Testis (tissue), 2 donors: ENCODE results near the gene KIAA0232.

Experiments
- POLR2A ChIP-seq: fragments of 450-650 bp; IDR thresholded peaks from one replicate; pipeline ENCODE4 v1.6.1; 2017; ENCODE audit warnings: antibody characterized with exemption, mild to moderate bottlenecking, moderate library complexity
- TF ChIP-seq, protein P1 (sequence below), 3 experiments: fragments of 450-650 bp in 2 of 3; fragments of 200-600 bp in 1 of 3; sonication (generic) in 1 of 3; IDR thresholded peaks; one replicate each; pipeline ENCODE4 v1.5.1; 2016 to 2019; ENCODE audit warnings: antibody characterized with exemption in 3 of 3, mild to moderate bottlenecking in 2 of 3, moderate library complexity in 1 of 3

DNA sequence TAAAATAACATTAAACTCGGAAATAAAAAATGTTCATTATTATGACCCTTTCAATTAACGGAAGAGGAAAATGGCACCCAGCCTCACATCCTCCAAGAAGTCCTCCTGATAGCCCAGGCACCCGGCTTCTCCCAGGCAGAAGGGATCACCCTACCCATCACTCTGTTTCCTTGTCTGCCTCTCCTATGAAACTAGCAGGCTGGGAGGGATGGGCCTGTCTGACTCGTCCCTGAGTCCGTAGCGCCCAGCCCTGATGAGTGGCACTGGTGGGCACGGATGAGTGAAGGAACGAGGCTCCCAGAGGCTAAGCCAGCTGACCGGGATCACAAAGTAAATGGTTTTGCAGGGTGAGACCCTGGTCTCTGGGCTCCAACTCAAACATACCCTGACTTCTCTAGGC lies 28.6 kb upstream of the KIAA0232 start:
- TF ChIP-seq, protein P1, sequence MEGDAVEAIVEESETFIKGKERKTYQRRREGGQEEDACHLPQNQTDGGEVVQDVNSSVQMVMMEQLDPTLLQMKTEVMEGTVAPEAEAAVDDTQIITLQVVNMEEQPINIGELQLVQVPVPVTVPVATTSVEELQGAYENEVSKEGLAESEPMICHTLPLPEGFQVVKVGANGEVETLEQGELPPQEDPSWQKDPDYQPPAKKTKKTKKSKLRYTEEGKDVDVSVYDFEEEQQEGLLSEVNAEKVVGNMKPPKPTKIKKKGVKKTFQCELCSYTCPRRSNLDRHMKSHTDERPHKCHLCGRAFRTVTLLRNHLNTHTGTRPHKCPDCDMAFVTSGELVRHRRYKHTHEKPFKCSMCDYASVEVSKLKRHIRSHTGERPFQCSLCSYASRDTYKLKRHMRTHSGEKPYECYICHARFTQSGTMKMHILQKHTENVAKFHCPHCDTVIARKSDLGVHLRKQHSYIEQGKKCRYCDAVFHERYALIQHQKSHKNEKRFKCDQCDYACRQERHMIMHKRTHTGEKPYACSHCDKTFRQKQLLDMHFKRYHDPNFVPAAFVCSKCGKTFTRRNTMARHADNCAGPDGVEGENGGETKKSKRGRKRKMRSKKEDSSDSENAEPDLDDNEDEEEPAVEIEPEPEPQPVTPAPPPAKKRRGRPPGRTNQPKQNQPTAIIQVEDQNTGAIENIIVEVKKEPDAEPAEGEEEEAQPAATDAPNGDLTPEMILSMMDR (IDR thresholded peaks at IDR 0.05) = no peak
- no peak for TF ChIP-seq POLR2A
